HCT116 (cell line): ENCODE measurements around the gene ASCL5. TPM values are rescaled to one million over a fixed set of nuclear protein-coding genes. Genes with fewer than 3 reads are reported as not detected.

Source experiments
- ATAC-seq: fragments of 200-7000 bp; cut with Tn5 transposase; 2 replicates; pipeline ENCODE4 v1.9.1; 2020; ENCODE audit warnings: mild to moderate bottlenecking, moderate library complexity
- BruUV-seq: library from RNA; stranded (reverse); fragments of 400-500 nt; replicated peaks from 2 replicates; lab custom pipeline; 2021; lab: Mats Ljungman, UMichigan
- CTCF ChIA-PET: fragments of 300-600 bp; sonication (Branson Sonifier 250); formaldehyde crosslinking; loops from one replicate; lab custom pipeline; 2021; ENCODE audit warnings: antibody characterized with exemption; lab: Charles Lee
- POLR2A ChIA-PET: fragments of 300-600, 350-600 bp; sonication (Branson Sonifier 250); formaldehyde crosslinking; loops from one replicate; lab custom pipeline; 2021; ENCODE audit warnings: antibody characterized with exemption; lab: Charles Lee
- RAD21 ChIA-PET, 2 experiments: fragments of 300-600 bp; sonication (Branson Sonifier 250); formaldehyde crosslinking; loops; one replicate each; lab custom pipeline; 2023; ENCODE audit warnings: low total read pairs in 2 of 2; ENCODE audit not compliant: uncharacterized antibody in 2 of 2, unreplicated experiment in 2 of 2, low non-redundant PET in 1 of 2; lab: Charles Lee
- DNase-seq: peaks from one replicate; pipeline ENCODE4 v3.0.0-alpha.2; 2010; ENCODE audit warnings: low read depth, low spot score
- H2AFZ ChIP-seq: fragments of 200-600 bp; shearing (Covaris generic), sonication (generic); 2 replicates; pipeline ENCODE4 v1.6.1; 2017; ENCODE audit warnings: low read depth, mixed run types, mixed read lengths, antibody characterized with exemption, low read length; ENCODE audit not compliant: poor library complexity, severe bottlenecking
- H3K27ac ChIP-seq: 2 replicates; pipeline ENCODE4 v1.5.1; 2012; ENCODE audit warnings: low read depth, low read length
- H3K27me3 ChIP-seq: fragments of 200-600 bp; sonication (generic); 2 replicates; pipeline ENCODE4 v1.6.1; 2016; ENCODE audit warnings: mixed run types, low read length, mixed read lengths; ENCODE audit not compliant: insufficient read depth
- H3K36me3 ChIP-seq, 2 experiments: fragments of 200-500 bp in 1 of 2; fragments of 200-600 bp in 1 of 2; sonication (Bioruptor generic) in 1 of 2; sonication (generic) in 1 of 2; 2 replicates each; pipeline versions ENCODE4 v1.5.1 to v1.6.1; 2014 to 2016; ENCODE audit warnings: low read length in 2 of 2, inconsistent platforms in 1 of 2, mixed read lengths in 1 of 2, mixed run types in 1 of 2; ENCODE audit not compliant: insufficient read depth in 2 of 2, control insufficient read depth in 1 of 2
- H3K4me1 ChIP-seq, 2 experiments: fragments of 200-600 bp in 1 of 2; sonication (generic) in 1 of 2; 2 replicates each; pipeline versions ENCODE4 v1.5.1 to v1.6.1; 2012 to 2017; ENCODE audit warnings: low read length in 2 of 2, inconsistent platforms in 1 of 2, mild to moderate bottlenecking in 1 of 2, mixed read lengths in 1 of 2, mixed run types in 1 of 2, moderate library complexity in 1 of 2; ENCODE audit not compliant: insufficient read depth in 2 of 2, control insufficient read depth in 1 of 2
- H3K4me2 ChIP-seq: fragments of 200-600 bp; sonication (generic); 2 replicates; pipeline ENCODE4 v1.6.1; 2017; ENCODE audit warnings: mixed run types, low read length, mixed read lengths
- H3K4me3 ChIP-seq, 2 experiments: fragments of 200-600 bp in 1 of 2; sonication (generic) in 1 of 2; replicated peaks in 1 of 2; 2 replicates each; pipeline ENCODE4 v1.5.1; 2011 to 2016; ENCODE audit warnings: low read length in 2 of 2, control low read depth in 1 of 2, low read depth in 1 of 2, mild to moderate bottlenecking in 1 of 2, mixed read lengths in 1 of 2, mixed run types in 1 of 2
- H3K79me2 ChIP-seq: fragments of 200-600 bp; sonication (generic); 2 replicates; pipeline ENCODE4 v1.6.1; 2017; ENCODE audit warnings: mild to moderate bottlenecking, mixed run types, low read length, moderate library complexity, mixed read lengths; ENCODE audit not compliant: insufficient read depth
- H3K9ac ChIP-seq: fragments of 200-600 bp; sonication (generic); 2 replicates; pipeline ENCODE4 v1.6.1; 2016; ENCODE audit warnings: low read length, mixed read lengths
- H3K9me2 ChIP-seq: fragments of 200-600 bp; sonication (generic), shearing (Covaris generic); 2 replicates; pipeline ENCODE4 v1.6.1; 2017; ENCODE audit warnings: mixed run types, mild to moderate bottlenecking, moderate library complexity; ENCODE audit not compliant: insufficient read depth
- H3K9me3 ChIP-seq, 2 experiments: fragments of 200-500 bp in 1 of 2; fragments of 200-600 bp in 1 of 2; sonication (Bioruptor generic) in 1 of 2; sonication (generic) in 1 of 2; 2 replicates each; pipeline ENCODE4 v1.6.1; 2014 to 2017; ENCODE audit warnings: low read length in 2 of 2, mixed read lengths in 2 of 2, inconsistent platforms in 1 of 2, low read depth in 1 of 2, mild to moderate bottlenecking in 1 of 2, mixed run types in 1 of 2, moderate library complexity in 1 of 2; ENCODE audit not compliant: control insufficient read depth in 1 of 2, insufficient read depth in 1 of 2
- H4K20me1 ChIP-seq: fragments of 200-600 bp; sonication (generic), shearing (Covaris generic); 2 replicates; pipeline ENCODE4 v1.6.1; 2017; ENCODE audit warnings: mixed run types, mild to moderate bottlenecking, moderate library complexity; ENCODE audit not compliant: insufficient read depth
- CBX3 ChIP-seq: IDR thresholded peaks from 2 replicates; pipeline ENCODE4 v1.6.1; 2012; ENCODE audit warnings: low read depth
- CEBPB ChIP-seq: IDR thresholded peaks from 2 replicates; pipeline ENCODE4 v1.6.1; 2012; ENCODE audit warnings: low read depth
- EGR1 ChIP-seq: IDR thresholded peaks from 2 replicates; pipeline ENCODE4 v1.6.1; 2012; ENCODE audit warnings: low read depth
- ELF1 ChIP-seq: IDR thresholded peaks from 2 replicates; pipeline ENCODE4 v1.6.1; 2012; ENCODE audit warnings: low read depth, borderline replicate concordance
- EZH2 ChIP-seq: fragments of 200-600 bp; sonication (generic); IDR thresholded peaks from 2 replicates; pipeline ENCODE4 v1.6.1; 2017; ENCODE audit warnings: antibody characterized with exemption, mixed run types
- POLR2A ChIP-seq: IDR thresholded peaks from 2 replicates; pipeline ENCODE4 v1.7.0; 2011; ENCODE audit warnings: borderline replicate concordance; ENCODE audit not compliant: insufficient read depth, insufficient read length; ENCODE audit errors: extremely low read depth
- RAD21 ChIP-seq: IDR thresholded peaks from 2 replicates; pipeline ENCODE4 v1.6.1; 2012; ENCODE audit warnings: low read depth, mild to moderate bottlenecking
- SRF ChIP-seq: IDR thresholded peaks from 2 replicates; pipeline ENCODE4 v1.6.1; 2012; ENCODE audit warnings: low read depth
- YY1 ChIP-seq: IDR thresholded peaks from 2 replicates; pipeline ENCODE4 v1.6.1; 2011; ENCODE audit warnings: low read length, low read depth, moderate library complexity, mild to moderate bottlenecking; ENCODE audit not compliant: insufficient replicate concordance; ENCODE audit errors: extremely low read depth
- ZFX ChIP-seq: fragments of 450-650 bp; IDR thresholded peaks from 2 replicates; pipeline ENCODE4 v1.6.1; 2017
- intact Hi-C: fragments of 100-400 bp; cut with micrococcal nuclease; formaldehyde crosslinking; loops from 2 replicates; pipeline ENCODE4 v1.10.0; 2022
- total RNA-seq: library from RNA; stranded (reverse); gene quantifications from one replicate; pipeline ENCODE4 v1.2.1, GENCODE V29; 2021; ENCODE audit not compliant: unreplicated experiment
- TF ChIP-seq, protein P1 (sequence below): IDR thresholded peaks from 2 replicates; pipeline ENCODE4 v1.6.1; 2012; ENCODE audit warnings: low read depth
- TF ChIP-seq, protein P2 (sequence below): IDR thresholded peaks from 2 replicates; pipeline ENCODE4 v1.6.1; 2011; ENCODE audit warnings: mild to moderate bottlenecking, low read length, moderate library complexity; ENCODE audit not compliant: insufficient replicate concordance; ENCODE audit errors: extremely low read depth
- TF ChIP-seq, protein P3 (sequence below): IDR thresholded peaks from 2 replicates; pipeline ENCODE4 v1.6.1; 2012
- TF ChIP-seq, protein P4 (sequence below): IDR thresholded peaks from 2 replicates; pipeline ENCODE4 v1.6.1; 2012

The ASCL5 gene
- total RNA-seq, 1 experiment from 2014 or later, result 0.15 TPM

DNA sequence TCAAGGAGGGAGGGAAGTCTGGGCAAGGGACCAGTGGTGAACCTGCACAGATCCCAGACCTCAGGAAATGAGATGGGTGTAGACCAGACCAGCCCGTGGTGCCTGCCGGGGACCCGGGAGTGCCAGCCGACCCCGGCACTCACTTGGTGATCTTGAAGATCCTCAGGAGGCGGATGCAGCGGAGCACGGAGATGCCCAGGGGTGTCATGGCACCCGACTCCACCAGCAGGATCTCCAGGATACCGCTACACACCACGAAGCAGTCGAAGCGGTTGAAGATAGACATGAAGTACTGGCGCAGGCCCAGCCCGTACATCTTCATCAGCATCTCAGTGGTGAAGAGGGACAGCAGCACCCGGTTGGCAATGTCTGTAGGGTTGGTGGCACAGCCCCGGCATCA lies 49.2 kb downstream of the ASCL5 start:
- no peak overlapping the region for H3K27ac ChIP-seq
- ATAC-seq (no peak), DNase-seq (no peak)
- intact Hi-C loops, result no loop called here
- H3K79me2 ChIP-seq, result no peaks in the 10 kb centered on the region
- no peaks in the 10 kb centered on the region for H3K36me3 ChIP-seq
- H3K9me2 ChIP-seq, result no peaks in the 10 kb centered on the region
- H3K9ac ChIP-seq, result no peak overlapping the region
- ChIA-PET POLR2A (interaction anchor here (0.5 kb wide), 1 partner anchor 182 kb away, joined by 3 read pairs; no protein-coding TSS in a partner anchor), RAD21 (no interaction called here), CTCF (no interaction called here)
- H3K27me3 ChIP-seq, result no peaks in the 10 kb centered on the region
- H3K4me1 ChIP-seq, result no peaks in the 10 kb centered on the region
- H3K9me3 ChIP-seq, result no peaks in the 10 kb centered on the region
- H4K20me1 ChIP-seq, result no peaks in the 10 kb centered on the region
- no TSS peak for BruUV-seq
- no peak overlapping the region for H3K4me2 ChIP-seq
- no peak overlapping the region for H2AFZ ChIP-seq
- no peak for TF ChIP-seq SRF
- TF ChIP-seq ELF1, result no peak
- H3K4me3 ChIP-seq, result no peak overlapping the region

DNA sequence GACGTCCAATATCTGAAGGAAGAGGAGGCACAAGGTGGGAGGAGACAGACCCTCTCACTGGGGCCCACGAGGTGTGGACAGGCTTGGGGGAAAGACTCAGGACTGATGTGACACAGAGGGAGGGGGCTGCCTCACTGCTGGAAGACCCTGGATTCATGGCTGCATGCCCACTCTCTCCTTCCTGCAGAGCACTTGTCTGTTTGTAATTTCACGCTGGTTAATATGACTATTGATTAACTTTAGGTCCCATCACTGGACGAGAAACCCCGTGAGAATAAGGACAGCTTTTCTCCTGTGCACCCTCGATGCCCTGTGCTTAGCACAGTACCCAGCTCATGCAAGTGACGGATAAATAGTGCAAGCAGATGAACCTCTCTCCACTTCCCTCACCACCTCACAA lies 49.9 kb downstream of the ASCL5 start:
- RAD21 ChIA-PET, result no interaction called here
- no peak for ATAC-seq

More for the DNA sequence above, 49.9 kb downstream of the ASCL5 start:
- Histone ChIP-seq H3K27me3 (no peaks in the 10 kb centered on the region), H3K9me3 (no peaks in the 10 kb centered on the region), H3K9ac (no peak overlapping the region), H2AFZ (no peak overlapping the region), H4K20me1 (no peaks in the 10 kb centered on the region), H3K4me2 (no peak overlapping the region), H3K79me2 (no peaks in the 10 kb centered on the region), H3K4me1 (peaks cover 0 to 4% of the 10 kb centered on the region in 2 experiments; a peak in 1 of 4 replicates), H3K4me3 (no peak overlapping the region), H3K9me2 (no peaks in the 10 kb centered on the region), H3K36me3 (no peaks in the 10 kb centered on the region), H3K27ac (no peak overlapping the region)
- DNase-seq, result no peak
- intact Hi-C loops, result no loop called here
- no TSS peak for BruUV-seq
- TF ChIP-seq, protein P1, sequence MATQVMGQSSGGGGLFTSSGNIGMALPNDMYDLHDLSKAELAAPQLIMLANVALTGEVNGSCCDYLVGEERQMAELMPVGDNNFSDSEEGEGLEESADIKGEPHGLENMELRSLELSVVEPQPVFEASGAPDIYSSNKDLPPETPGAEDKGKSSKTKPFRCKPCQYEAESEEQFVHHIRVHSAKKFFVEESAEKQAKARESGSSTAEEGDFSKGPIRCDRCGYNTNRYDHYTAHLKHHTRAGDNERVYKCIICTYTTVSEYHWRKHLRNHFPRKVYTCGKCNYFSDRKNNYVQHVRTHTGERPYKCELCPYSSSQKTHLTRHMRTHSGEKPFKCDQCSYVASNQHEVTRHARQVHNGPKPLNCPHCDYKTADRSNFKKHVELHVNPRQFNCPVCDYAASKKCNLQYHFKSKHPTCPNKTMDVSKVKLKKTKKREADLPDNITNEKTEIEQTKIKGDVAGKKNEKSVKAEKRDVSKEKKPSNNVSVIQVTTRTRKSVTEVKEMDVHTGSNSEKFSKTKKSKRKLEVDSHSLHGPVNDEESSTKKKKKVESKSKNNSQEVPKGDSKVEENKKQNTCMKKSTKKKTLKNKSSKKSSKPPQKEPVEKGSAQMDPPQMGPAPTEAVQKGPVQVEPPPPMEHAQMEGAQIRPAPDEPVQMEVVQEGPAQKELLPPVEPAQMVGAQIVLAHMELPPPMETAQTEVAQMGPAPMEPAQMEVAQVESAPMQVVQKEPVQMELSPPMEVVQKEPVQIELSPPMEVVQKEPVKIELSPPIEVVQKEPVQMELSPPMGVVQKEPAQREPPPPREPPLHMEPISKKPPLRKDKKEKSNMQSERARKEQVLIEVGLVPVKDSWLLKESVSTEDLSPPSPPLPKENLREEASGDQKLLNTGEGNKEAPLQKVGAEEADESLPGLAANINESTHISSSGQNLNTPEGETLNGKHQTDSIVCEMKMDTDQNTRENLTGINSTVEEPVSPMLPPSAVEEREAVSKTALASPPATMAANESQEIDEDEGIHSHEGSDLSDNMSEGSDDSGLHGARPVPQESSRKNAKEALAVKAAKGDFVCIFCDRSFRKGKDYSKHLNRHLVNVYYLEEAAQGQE, result no peak
- no peak for TF ChIP-seq POLR2A
- TF ChIP-seq CBX3, result no peak
- TF ChIP-seq, protein P2, sequence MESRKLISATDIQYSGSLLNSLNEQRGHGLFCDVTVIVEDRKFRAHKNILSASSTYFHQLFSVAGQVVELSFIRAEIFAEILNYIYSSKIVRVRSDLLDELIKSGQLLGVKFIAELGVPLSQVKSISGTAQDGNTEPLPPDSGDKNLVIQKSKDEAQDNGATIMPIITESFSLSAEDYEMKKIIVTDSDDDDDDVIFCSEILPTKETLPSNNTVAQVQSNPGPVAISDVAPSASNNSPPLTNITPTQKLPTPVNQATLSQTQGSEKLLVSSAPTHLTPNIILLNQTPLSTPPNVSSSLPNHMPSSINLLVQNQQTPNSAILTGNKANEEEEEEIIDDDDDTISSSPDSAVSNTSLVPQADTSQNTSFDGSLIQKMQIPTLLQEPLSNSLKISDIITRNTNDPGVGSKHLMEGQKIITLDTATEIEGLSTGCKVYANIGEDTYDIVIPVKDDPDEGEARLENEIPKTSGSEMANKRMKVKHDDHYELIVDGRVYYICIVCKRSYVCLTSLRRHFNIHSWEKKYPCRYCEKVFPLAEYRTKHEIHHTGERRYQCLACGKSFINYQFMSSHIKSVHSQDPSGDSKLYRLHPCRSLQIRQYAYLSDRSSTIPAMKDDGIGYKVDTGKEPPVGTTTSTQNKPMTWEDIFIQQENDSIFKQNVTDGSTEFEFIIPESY, result no peak
- no peak for TF ChIP-seq ZFX
- no peak for TF ChIP-seq CEBPB
- TF ChIP-seq RAD21, result no peak
- TF ChIP-seq EZH2, result no peak
- no peak for TF ChIP-seq SRF
- TF ChIP-seq, protein P3, sequence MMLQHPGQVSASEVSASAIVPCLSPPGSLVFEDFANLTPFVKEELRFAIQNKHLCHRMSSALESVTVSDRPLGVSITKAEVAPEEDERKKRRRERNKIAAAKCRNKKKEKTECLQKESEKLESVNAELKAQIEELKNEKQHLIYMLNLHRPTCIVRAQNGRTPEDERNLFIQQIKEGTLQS, result no peak
- TF ChIP-seq EGR1, result no peak
- no peak for TF ChIP-seq YY1
- TF ChIP-seq, protein P4, sequence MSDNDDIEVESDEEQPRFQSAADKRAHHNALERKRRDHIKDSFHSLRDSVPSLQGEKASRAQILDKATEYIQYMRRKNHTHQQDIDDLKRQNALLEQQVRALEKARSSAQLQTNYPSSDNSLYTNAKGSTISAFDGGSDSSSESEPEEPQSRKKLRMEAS, result no peak
- POLR2A ChIA-PET, result no interaction called here
- CTCF ChIA-PET, result no interaction called here
